ENCODE results near the gene MAEA. TPM values are rescaled to one million over a fixed set of nuclear protein-coding genes. Genes with fewer than 3 reads are reported as not detected.

MAEA gene
- 10 to 100 TPM; 48.8 to 72.7 TPM for total RNA-seq
- 72.4 TPM for polyA plus RNA-seq (2013, experiment 1 of 2)
- polyA plus RNA-seq (2013, experiment 2 of 2), result 65.4 TPM
- long read RNA-seq, experiment 1, transcript MAEA-202 (9 exons, 2,222 nt), result major isoform, 7 of 26 reads
- long read RNA-seq, experiment 1, partial matches to known transcripts, result 8 of 26 reads
- long read RNA-seq, experiment 1, other reads (novel, unspliced or antisense), result 9 of 26 reads
- long read RNA-seq, experiment 2, transcript MAEA-202 (9 exons, 2,222 nt), result major isoform, 106 of 132 reads
- long read RNA-seq, experiment 2, transcript MAEA-212 (7 exons, 1,001 nt), result minor isoform, 6 of 132 reads
- long read RNA-seq, experiment 2, partial matches to known transcripts, result 5 of 132 reads
- long read RNA-seq, experiment 2, other reads (novel, unspliced or antisense), result 14 of 132 reads
- long read RNA-seq, experiment 3, transcript MAEA-202 (9 exons, 2,222 nt), result major isoform, 690 of 772 reads
- long read RNA-seq, experiment 3, transcript MAEA-201 (8 exons, 2,058 nt), result minor isoform, 8 of 772 reads
- long read RNA-seq, experiment 3, partial matches to known transcripts, result 16 of 772 reads
- long read RNA-seq, experiment 3, other reads (novel, unspliced or antisense), result 52 of 772 reads
- long read RNA-seq, experiment 4, transcript MAEA-202 (9 exons, 2,222 nt), result major isoform, 22 of 29 reads
- long read RNA-seq, experiment 4, partial matches to known transcripts, result 3 of 29 reads
- long read RNA-seq, experiment 4, other reads (novel, unspliced or antisense), result 4 of 29 reads

- Mint-ChIP-seq H3K4me1 (peaks cover 19% of the 10 kb centered on the region), H3K9me3 (peaks cover 17% of the 10 kb centered on the region), H3K4me3 (peak within 1 kb of the TSS; percentile 93), H3K27ac (peak within 1 kb of the TSS; percentile 97), H3K27me3 (ENCODE audit: insufficient read depth) (peaks cover 12% of the 10 kb centered on the region), H3K36me3 (ENCODE audit: low read depth) (peaks cover 15% of the 10 kb centered on the region)
- TF ChIP-seq, protein P1, sequence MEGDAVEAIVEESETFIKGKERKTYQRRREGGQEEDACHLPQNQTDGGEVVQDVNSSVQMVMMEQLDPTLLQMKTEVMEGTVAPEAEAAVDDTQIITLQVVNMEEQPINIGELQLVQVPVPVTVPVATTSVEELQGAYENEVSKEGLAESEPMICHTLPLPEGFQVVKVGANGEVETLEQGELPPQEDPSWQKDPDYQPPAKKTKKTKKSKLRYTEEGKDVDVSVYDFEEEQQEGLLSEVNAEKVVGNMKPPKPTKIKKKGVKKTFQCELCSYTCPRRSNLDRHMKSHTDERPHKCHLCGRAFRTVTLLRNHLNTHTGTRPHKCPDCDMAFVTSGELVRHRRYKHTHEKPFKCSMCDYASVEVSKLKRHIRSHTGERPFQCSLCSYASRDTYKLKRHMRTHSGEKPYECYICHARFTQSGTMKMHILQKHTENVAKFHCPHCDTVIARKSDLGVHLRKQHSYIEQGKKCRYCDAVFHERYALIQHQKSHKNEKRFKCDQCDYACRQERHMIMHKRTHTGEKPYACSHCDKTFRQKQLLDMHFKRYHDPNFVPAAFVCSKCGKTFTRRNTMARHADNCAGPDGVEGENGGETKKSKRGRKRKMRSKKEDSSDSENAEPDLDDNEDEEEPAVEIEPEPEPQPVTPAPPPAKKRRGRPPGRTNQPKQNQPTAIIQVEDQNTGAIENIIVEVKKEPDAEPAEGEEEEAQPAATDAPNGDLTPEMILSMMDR (conservative IDR thresholded peaks at IDR 0.05), result no peak
- H3K27me3 ChIP-seq (ENCODE audit: control insufficient read depth, insufficient read depth, low read length, poor library complexity, severe bottlenecking), result no peaks in the 10 kb centered on the region
- peaks cover 13% of the 10 kb centered on the region for H3K9me3 ChIP-seq (ENCODE audit: control insufficient read depth, low read length)
- H3K9ac ChIP-seq (ENCODE audit: extremely low read depth, low read length, poor library complexity, severe bottlenecking), result peak within 1 kb of the TSS; percentile 88
- peaks cover 4% of the 10 kb centered on the region for H3K36me3 ChIP-seq (ENCODE audit: control insufficient read depth, insufficient read depth, low read length)
- peaks cover 6% of the 10 kb centered on the region for H3K4me1 ChIP-seq (ENCODE audit: control insufficient read depth, insufficient read depth, low read length)
- peak; percentile 98 for DNase-seq
- peak within 1 kb of the TSS; percentile 99 for H3K4me3 ChIP-seq (ENCODE audit: low read length)
- H3K27ac ChIP-seq (ENCODE audit: low read depth, low read length), result peak within 1 kb of the TSS; percentile 50
- WGBS, 2 experiments (ENCODE audit: insufficient coverage in 1 of 2, insufficient read length in 1 of 2), result 0 to 2% methylated on average over 60 to 95 of the region's 95 CpGs
Measured at GRCh38 chr4:1289207-1290164, at the start of gene MAEA. MAEA (plus strand) TSS chr4:1289891; CDS start chr4:1289914, 23 bp downstream.

GRCh38 chr4:1239950-1240307 lies 49.8 kb upstream of the MAEA start:
- Mint-ChIP-seq H3K27ac (no peak overlapping the region), H3K36me3 (ENCODE audit: low read depth) (peaks cover 35% of the 10 kb centered on the region)

More at GRCh38 chr4:1239950-1240307, 49.8 kb upstream of the MAEA start:
- Mint-ChIP-seq H3K4me3 (no peak overlapping the region), H3K9me3 (no peaks in the 10 kb centered on the region), H3K27me3 (ENCODE audit: insufficient read depth) (no peaks in the 10 kb centered on the region), H3K4me1 (no peaks in the 10 kb centered on the region)
- 95 to 100% methylated on average over 1 to 22 of the region's 22 CpGs for WGBS, 2 experiments (ENCODE audit: insufficient coverage in 1 of 2, insufficient read length in 1 of 2)
- no peaks in the 10 kb centered on the region for H3K4me1 ChIP-seq (ENCODE audit: control insufficient read depth, insufficient read depth, low read length)
- no peak for DNase-seq
- no peak overlapping the region for H3K27ac ChIP-seq (ENCODE audit: low read depth, low read length)
- TF ChIP-seq, protein P1 (conservative IDR thresholded peaks at IDR 0.05), result no peak
- no peaks in the 10 kb centered on the region for H3K9me3 ChIP-seq (ENCODE audit: control insufficient read depth, low read length)
- no peaks in the 10 kb centered on the region for H3K27me3 ChIP-seq (ENCODE audit: control insufficient read depth, insufficient read depth, low read length, poor library complexity, severe bottlenecking)
- H3K4me3 ChIP-seq (ENCODE audit: low read length), result no peak overlapping the region
- H3K36me3 ChIP-seq (ENCODE audit: control insufficient read depth, insufficient read depth, low read length), result peaks cover 42% of the 10 kb centered on the region
- H3K9ac ChIP-seq (ENCODE audit: extremely low read depth, low read length, poor library complexity, severe bottlenecking), result no peak overlapping the region

All from endodermal cell (in vitro differentiated cells).